IMR-90 (cell line): ENCODE data around the gene PJA2. TPM values are rescaled to one million over a fixed set of nuclear protein-coding genes. Genes with fewer than 3 reads are reported as not detected.

ENCODE experiments used
- ATAC-seq: fragments of 200-7000 bp; cut with Tn5 transposase; 2 replicates; pipeline ENCODE4 v1.9.1; 2020; ENCODE audit warnings: low read depth, mild to moderate bottlenecking, moderate library complexity
- BruUV-seq: library from RNA; stranded (reverse); fragments of 400-500 nt; replicated peaks from 2 replicates; lab custom pipeline; 2021; lab: Mats Ljungman, UMichigan
- CTCF ChIA-PET: fragments of 300-600 bp; formaldehyde crosslinking; extraction: SDS; loops from one replicate; lab custom pipeline; 2021; ENCODE audit warnings: antibody characterized with exemption; lab: Yijun Ruan, JAX
- POLR2A ChIA-PET: fragments of 300-600 bp; sonication (Branson Sonifier 250); formaldehyde crosslinking; loops from one replicate; lab custom pipeline; 2022; ENCODE audit warnings: antibody characterized with exemption; ENCODE audit not compliant: unreplicated experiment; lab: Charles Lee
- DNase-seq: peaks from one replicate; pipeline ENCODE4 v3.0.0; 2013
- H2AFZ ChIP-seq: replicated peaks from 2 replicates; pipeline ENCODE3; 2013; ENCODE audit warnings: low read length, mild to moderate bottlenecking; ENCODE audit not compliant: poor library complexity
- H2AK5ac ChIP-seq: 2 replicates; pipeline ENCODE4 v1.6.1; 2013; ENCODE audit warnings: low read depth, low read length, inconsistent platforms
- H2AK9ac ChIP-seq: replicated peaks from 2 replicates; pipeline ENCODE3; 2013; ENCODE audit warnings: mild to moderate bottlenecking, low read depth, low read length, moderate library complexity; ENCODE audit not compliant: poor library complexity
- H2BK120ac ChIP-seq: 2 replicates; pipeline ENCODE4 v1.6.1; 2013; ENCODE audit warnings: low read depth, low read length, inconsistent platforms
- H2BK15ac ChIP-seq: 3 replicates; pipeline ENCODE4 v1.6.1; 2013; ENCODE audit warnings: low read depth, low read length, inconsistent platforms
- H2BK20ac ChIP-seq: 2 replicates; pipeline ENCODE4 v1.6.1; 2013; ENCODE audit warnings: low read depth, mild to moderate bottlenecking, inconsistent platforms, low read length, moderate library complexity
- H2BK5ac ChIP-seq: 2 replicates; pipeline ENCODE4 v1.6.1; 2013; ENCODE audit warnings: mild to moderate bottlenecking, low read depth, low read length, inconsistent platforms; ENCODE audit not compliant: poor library complexity, severe bottlenecking
- H3K14ac ChIP-seq: replicated peaks from 2 replicates; pipeline ENCODE4 v1.6.1; 2013; ENCODE audit warnings: low read depth, low read length, inconsistent platforms
- H3K18ac ChIP-seq: 2 replicates; pipeline ENCODE4 v1.6.1; 2013; ENCODE audit warnings: low read depth, low read length, control low read depth
- H3K23ac ChIP-seq: 2 replicates; pipeline ENCODE4 v1.6.1; 2013; ENCODE audit warnings: low read depth, low read length, inconsistent platforms
- H3K27ac ChIP-seq: 2 replicates; pipeline ENCODE4 v1.5.1; 2013; ENCODE audit warnings: mild to moderate bottlenecking, control low read depth, low read length; ENCODE audit not compliant: insufficient read depth
- H3K27me3 ChIP-seq: 2 replicates; pipeline ENCODE4 v1.6.1; 2013; ENCODE audit warnings: low read length; ENCODE audit not compliant: control insufficient read depth, insufficient read depth
- H3K36me3 ChIP-seq: 2 replicates; pipeline ENCODE4 v1.6.1; 2013; ENCODE audit warnings: low read length, mixed read lengths; ENCODE audit not compliant: control insufficient read depth, insufficient read depth
- H3K4ac ChIP-seq: 2 replicates; pipeline ENCODE4 v1.6.1; 2013; ENCODE audit warnings: low read depth, low read length, inconsistent platforms
- H3K4me1 ChIP-seq: 2 replicates; pipeline ENCODE4 v1.6.1; 2013; ENCODE audit warnings: low read length, mixed read lengths; ENCODE audit not compliant: control insufficient read depth, insufficient read depth
- H3K4me2 ChIP-seq: 2 replicates; pipeline ENCODE4 v1.6.1; 2013; ENCODE audit warnings: low read depth, mild to moderate bottlenecking, control low read depth, low read length, moderate library complexity
- H3K4me3 ChIP-seq: 2 replicates; pipeline ENCODE4 v1.5.1; 2013; ENCODE audit warnings: low read depth, mild to moderate bottlenecking, control low read depth, low read length, moderate library complexity; ENCODE audit not compliant: insufficient read depth
- H3K56ac ChIP-seq: 2 replicates; pipeline ENCODE4 v1.6.1; 2013; ENCODE audit warnings: low read length, inconsistent platforms; ENCODE audit not compliant: insufficient read depth; ENCODE audit errors: extremely low read depth
- H3K79me1 ChIP-seq, 2 experiments: 2 replicates each; pipeline ENCODE4 v1.6.1; 2013; ENCODE audit warnings: low read length in 2 of 2, inconsistent platforms in 1 of 2, low read depth in 1 of 2
- H3K9ac ChIP-seq: 2 replicates; pipeline ENCODE4 v1.6.1; 2013; ENCODE audit warnings: low read depth, low read length, control low read depth
- H3K9me1 ChIP-seq: 2 replicates; pipeline ENCODE4 v1.6.1; 2013; ENCODE audit warnings: low read length, inconsistent platforms; ENCODE audit not compliant: insufficient read depth
- H3K9me3 ChIP-seq: 2 replicates; pipeline ENCODE4 v1.6.1; 2013; ENCODE audit warnings: low read length; ENCODE audit not compliant: control insufficient read depth, insufficient read depth
- H4K20me1 ChIP-seq: 2 replicates; pipeline ENCODE4 v1.6.1; 2013; ENCODE audit warnings: low read length, inconsistent platforms; ENCODE audit not compliant: insufficient read depth
- H4K5ac ChIP-seq: 2 replicates; pipeline ENCODE4 v1.6.1; 2013; ENCODE audit warnings: mild to moderate bottlenecking, low read depth, low read length, control low read depth
- H4K8ac ChIP-seq, 2 experiments: 2 replicates each; pipeline ENCODE4 v1.6.1; 2013; ENCODE audit warnings: low read depth in 2 of 2, low read length in 2 of 2, control low read depth in 1 of 2, inconsistent platforms in 1 of 2
- H4K91ac ChIP-seq: 2 replicates; pipeline ENCODE4 v1.6.1; 2013; ENCODE audit warnings: low read depth, low read length, inconsistent platforms; ENCODE audit not compliant: insufficient read depth
- BHLHE40 ChIP-seq: fragments of 150-350 bp; IDR thresholded peaks from 2 replicates; pipeline ENCODE4 v1.6.1; 2016; ENCODE audit warnings: mild to moderate bottlenecking, low read depth, low read length
- CEBPB ChIP-seq: IDR thresholded peaks from 2 replicates; pipeline ENCODE4 v1.6.1; 2012; ENCODE audit warnings: low read depth, low read length, improper control_type of control experiment
- FOS ChIP-seq: fragments of 150-350 bp; IDR thresholded peaks from 2 replicates; pipeline ENCODE4 v1.6.1; 2016; ENCODE audit warnings: low read depth, low read length
- MAFK ChIP-seq: IDR thresholded peaks from 2 replicates; pipeline ENCODE4 v1.6.1; 2012; ENCODE audit warnings: low read depth, low read length, improper control_type of control experiment
- MAZ ChIP-seq: IDR thresholded peaks from 2 replicates; pipeline ENCODE4 v1.6.1; 2012; ENCODE audit warnings: low read depth, mild to moderate bottlenecking, low read length, improper control_type of control experiment, moderate library complexity, borderline replicate concordance
- MXI1 ChIP-seq: IDR thresholded peaks from 2 replicates; pipeline ENCODE4 v1.6.1; 2012; ENCODE audit warnings: low read depth, mild to moderate bottlenecking, low read length, moderate library complexity, borderline replicate concordance
- NFE2L2 ChIP-seq: fragments of 150-350 bp; IDR thresholded peaks from 2 replicates; pipeline ENCODE4 v1.6.1; 2016; ENCODE audit warnings: low read depth, mild to moderate bottlenecking, low read length
- POLR2A ChIP-seq: IDR thresholded peaks from 2 replicates; pipeline ENCODE4 v1.6.1; 2012; ENCODE audit warnings: mild to moderate bottlenecking, low read depth, low read length
- RAD21 ChIP-seq: IDR thresholded peaks from 2 replicates; pipeline ENCODE4 v1.6.1; 2012; ENCODE audit warnings: low read length, improper control_type of control experiment
- RCOR1 ChIP-seq: IDR thresholded peaks from 2 replicates; pipeline ENCODE4 v1.6.1; 2012; ENCODE audit warnings: mild to moderate bottlenecking, low read length, improper control_type of control experiment; ENCODE audit not compliant: insufficient replicate concordance
- RFX5 ChIP-seq: IDR thresholded peaks from 2 replicates; pipeline ENCODE4 v1.8.0; 2012; ENCODE audit warnings: low read depth, mild to moderate bottlenecking, low read length, moderate library complexity
- SMC3 ChIP-seq: fragments of 150-350 bp; IDR thresholded peaks from 2 replicates; pipeline ENCODE4 v1.6.1; 2016; ENCODE audit warnings: low read depth, mild to moderate bottlenecking, antibody characterized with exemption, low read length, moderate library complexity
- WGBS, 2 experiments: methylation state at CpG; one replicate each; pipeline versions ENCODE4 v1.1.5 to v1.1.7; 2013; ENCODE audit warnings: missing lambda C conversion rate in 2 of 2; ENCODE audit not compliant: insufficient read length in 1 of 2; ENCODE audit errors: extremely low coverage in 2 of 2; 5-methylcytosine and 5-hydroxymethylcytosine counted together
- dilution Hi-C: fragments of 300-500 bp; cut with HindIII; formaldehyde crosslinking; loops from one replicate; pipeline ENCODE4 v1.14.3; 2018; ENCODE audit warnings: low sequenced_read_pairs; ENCODE audit not compliant: unreplicated experiment
- in situ Hi-C: fragments of 300-500 bp; cut with MboI; formaldehyde crosslinking; loops from 3 replicates; pipeline ENCODE4 v1.14.3; 2019; ENCODE audit warnings: low sequenced_read_pairs, inconsistent platforms, mixed read lengths
- intact Hi-C: fragments of 100-400 bp; cut with micrococcal nuclease; formaldehyde crosslinking; loops from 2 replicates; pipeline ENCODE4 v1.10.0; 2022
- polyA plus RNA-seq, 3 experiments: library from polyadenylated mRNA; depleted of rRNA; stranded (reverse); fragments of >200 nt; gene quantifications; 2 replicates each; pipeline ENCODE4 v1.2.3, GENCODE V29; 2012; ENCODE audit warnings: low replicate concordance in 1 of 3
- total RNA-seq: library from RNA; depleted of rRNA; stranded (reverse); fragments of >200 nt; gene quantifications from 2 replicates; pipeline ENCODE4 v1.2.3, GENCODE V29; 2012
- TF ChIP-seq, protein P1 (sequence below): fragments of 150-350 bp; IDR thresholded peaks from 2 replicates; pipeline ENCODE4 v1.6.1; 2016; ENCODE audit warnings: low read depth, mild to moderate bottlenecking, low read length, moderate library complexity, borderline replicate concordance
- TF ChIP-seq, protein P2 (sequence below): fragments of 150-350 bp; IDR thresholded peaks from 2 replicates; pipeline ENCODE4 v1.6.1; 2017; ENCODE audit warnings: mild to moderate bottlenecking, antibody characterized with exemption, low read length, low read depth
- TF ChIP-seq, protein P3 (sequence below): conservative IDR thresholded peaks from 2 replicates; pipeline ENCODE4 v1.5.1; 2012; ENCODE audit warnings: mild to moderate bottlenecking, low read depth, low read length, improper control_type of control experiment

Gene PJA2
- total and polyA plus RNA-seq, 2 of the 4 experiments (the other 2 are of a cell fraction) = 42.3 to 70.6 TPM

DNA sequence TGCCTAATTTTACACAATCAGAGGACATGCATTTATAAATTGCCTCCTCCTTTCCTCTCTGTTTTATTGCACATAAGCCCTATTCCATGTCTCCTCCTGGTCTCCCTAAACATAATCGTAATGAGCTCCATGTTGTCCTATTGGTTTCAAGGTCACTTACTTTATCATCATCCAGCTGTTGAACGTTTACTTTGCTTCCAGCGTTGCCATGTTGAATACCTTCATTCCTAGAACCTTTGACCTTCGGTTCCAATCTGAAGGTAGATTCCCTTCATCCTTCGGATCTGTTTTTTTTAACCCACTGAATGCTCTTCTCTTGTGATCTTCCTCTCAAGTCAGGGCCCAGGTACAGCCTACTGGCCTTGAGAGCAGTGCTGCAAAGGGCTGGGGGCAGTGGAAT is 84.3 kb downstream of the PJA2 start:
- Histone ChIP-seq H2BK15ac (no peak overlapping the region), H3K79me1 (no peaks in the 10 kb centered on the region; a peak in 1 of 4 replicates), H3K4me3 (no peak overlapping the region), H3K9me1 (peaks cover 6% of the 10 kb centered on the region), H3K9me3 (no peaks in the 10 kb centered on the region), H3K36me3 (no peaks in the 10 kb centered on the region), H3K4me2 (no peak overlapping the region), H2AK5ac (no peak overlapping the region), H4K91ac (no peak overlapping the region), H4K20me1 (no peaks in the 10 kb centered on the region), H3K56ac (no peak overlapping the region), H2BK120ac (no peak overlapping the region), H2AK9ac (no peak overlapping the region), H3K4ac (no peak overlapping the region), H2BK5ac (no peak overlapping the region), H3K27me3 (no peaks in the 10 kb centered on the region), H4K5ac (no peak overlapping the region), H3K18ac (no peak overlapping the region), H4K8ac (no peak overlapping the region), H3K14ac (no peak overlapping the region), H3K27ac (no peak overlapping the region), H3K4me1 (peaks cover 1% of the 10 kb centered on the region; the same call in 1 of the 2 replicates), H2BK20ac (no peak overlapping the region), H3K23ac (no peak overlapping the region), H3K9ac (no peak overlapping the region), H2AFZ (no peak overlapping the region)
- WGBS, 2 experiments = no CpG with 5 or more reads among the region's 5 CpGs
- TF ChIP-seq, protein P1, sequence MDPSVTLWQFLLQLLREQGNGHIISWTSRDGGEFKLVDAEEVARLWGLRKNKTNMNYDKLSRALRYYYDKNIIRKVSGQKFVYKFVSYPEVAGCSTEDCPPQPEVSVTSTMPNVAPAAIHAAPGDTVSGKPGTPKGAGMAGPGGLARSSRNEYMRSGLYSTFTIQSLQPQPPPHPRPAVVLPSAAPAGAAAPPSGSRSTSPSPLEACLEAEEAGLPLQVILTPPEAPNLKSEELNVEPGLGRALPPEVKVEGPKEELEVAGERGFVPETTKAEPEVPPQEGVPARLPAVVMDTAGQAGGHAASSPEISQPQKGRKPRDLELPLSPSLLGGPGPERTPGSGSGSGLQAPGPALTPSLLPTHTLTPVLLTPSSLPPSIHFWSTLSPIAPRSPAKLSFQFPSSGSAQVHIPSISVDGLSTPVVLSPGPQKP = no peak
- TF ChIP-seq MAFK = no peak
- no peak for TF ChIP-seq CEBPB
- TF ChIP-seq MXI1 = no peak
- TF ChIP-seq, protein P2, sequence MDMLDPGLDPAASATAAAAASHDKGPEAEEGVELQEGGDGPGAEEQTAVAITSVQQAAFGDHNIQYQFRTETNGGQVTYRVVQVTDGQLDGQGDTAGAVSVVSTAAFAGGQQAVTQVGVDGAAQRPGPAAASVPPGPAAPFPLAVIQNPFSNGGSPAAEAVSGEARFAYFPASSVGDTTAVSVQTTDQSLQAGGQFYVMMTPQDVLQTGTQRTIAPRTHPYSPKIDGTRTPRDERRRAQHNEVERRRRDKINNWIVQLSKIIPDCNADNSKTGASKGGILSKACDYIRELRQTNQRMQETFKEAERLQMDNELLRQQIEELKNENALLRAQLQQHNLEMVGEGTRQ = no peak
- no peak for TF ChIP-seq MAZ
- TF ChIP-seq SMC3 = no peak
- TF ChIP-seq NFE2L2 = no peak
- no peak for TF ChIP-seq RAD21
- no peak for TF ChIP-seq RCOR1
- no peak for TF ChIP-seq POLR2A
- no peak for TF ChIP-seq RFX5
- TF ChIP-seq, protein P3, sequence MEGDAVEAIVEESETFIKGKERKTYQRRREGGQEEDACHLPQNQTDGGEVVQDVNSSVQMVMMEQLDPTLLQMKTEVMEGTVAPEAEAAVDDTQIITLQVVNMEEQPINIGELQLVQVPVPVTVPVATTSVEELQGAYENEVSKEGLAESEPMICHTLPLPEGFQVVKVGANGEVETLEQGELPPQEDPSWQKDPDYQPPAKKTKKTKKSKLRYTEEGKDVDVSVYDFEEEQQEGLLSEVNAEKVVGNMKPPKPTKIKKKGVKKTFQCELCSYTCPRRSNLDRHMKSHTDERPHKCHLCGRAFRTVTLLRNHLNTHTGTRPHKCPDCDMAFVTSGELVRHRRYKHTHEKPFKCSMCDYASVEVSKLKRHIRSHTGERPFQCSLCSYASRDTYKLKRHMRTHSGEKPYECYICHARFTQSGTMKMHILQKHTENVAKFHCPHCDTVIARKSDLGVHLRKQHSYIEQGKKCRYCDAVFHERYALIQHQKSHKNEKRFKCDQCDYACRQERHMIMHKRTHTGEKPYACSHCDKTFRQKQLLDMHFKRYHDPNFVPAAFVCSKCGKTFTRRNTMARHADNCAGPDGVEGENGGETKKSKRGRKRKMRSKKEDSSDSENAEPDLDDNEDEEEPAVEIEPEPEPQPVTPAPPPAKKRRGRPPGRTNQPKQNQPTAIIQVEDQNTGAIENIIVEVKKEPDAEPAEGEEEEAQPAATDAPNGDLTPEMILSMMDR = no peak
- TF ChIP-seq BHLHE40 = no peak
- no peak for TF ChIP-seq FOS
- DNase-seq = no peak
- in situ Hi-C loops (no loop called here), intact Hi-C loops (loop anchor here (5.0 kb wide), 1 partner anchor 643 kb away; no protein-coding TSS in a partner anchor), dilution Hi-C loops (no loop called here)
- POLR2A ChIA-PET = no interaction called here
- BruUV-seq = no TSS peak
- ATAC-seq = no peak
- CTCF ChIA-PET = interaction anchor here (0.6 kb wide), 1 partner anchor 1475 kb away, joined by 3 read pairs; no protein-coding TSS in a partner anchor
